Renal cortex interstitium (tissue), 11 donors: ENCODE results near the gene PASK. TPM values are rescaled to one million over a fixed set of nuclear protein-coding genes. Genes with fewer than 3 reads are reported as not detected.

Source experiments
- DNase-seq, 11 donors: peaks; one replicate each; pipeline ENCODE4 v3.0.0-alpha.2; 2013; ENCODE audit warnings: low read depth in 9 of 11, low spot score in 4 of 11; ENCODE audit errors: extremely low read depth in 1 of 11
- polyA plus RNA-seq, 3 donors: library from polyadenylated mRNA; unstranded; fragments of 120-200 nt; gene quantifications; one replicate each; pipeline ENCODE4 v1.2.1, GENCODE V29; 2013; ENCODE audit not compliant: insufficient read length in 3 of 3

The PASK gene
- polyA plus RNA-seq, 3 donors = 14.4 to 28.9 (median 16.2) TPM

GRCh38 chr2:241151934-241152660, 2.8 kb upstream of the PASK start:
- no peak for DNase-seq

GRCh38 chr2:241150660-241151530, 1.6 kb upstream of the PASK start:
- DNase-seq = peak in 1 of 11 donors; percentile 25

- DNase-seq = peak in 10 of 11 donors; percentile 86 to 93 (median 90)
Observed at GRCh38 chr2:241149925-241150659, 820 bp upstream of the PASK start, which contains the start of gene PPP1R7. TSS of gene PPP1R7 (plus strand) at chr2:241150467. CDS start at chr2:241150496, 29 bp downstream.

- DNase-seq = no peak
Observed at GRCh38 chr2:241149675-241149924, 328 bp upstream of the PASK start.

- no peak for DNase-seq
Observed at GRCh38 chr2:241148239-241148638, 1.0 kb downstream of the PASK start.

- no peak for DNase-seq
Observed at GRCh38 chr2:241147336-241147735, 1.9 kb downstream of the PASK start.

GRCh38 chr2:241146286-241146685, 3.0 kb downstream of the PASK start:
- DNase-seq = no peak

GRCh38 chr2:241142593-241142992, 6.7 kb downstream of the PASK start:
- DNase-seq = no peak

GRCh38 chr2:241142063-241142462, 7.2 kb downstream of the PASK start:
- DNase-seq = no peak

- no peak for DNase-seq
Observed at GRCh38 chr2:241141214-241141770, 8.0 kb downstream of the PASK start.

- DNase-seq = no peak
Observed at GRCh38 chr2:241140445-241140840, 8.8 kb downstream of the PASK start.

- no peak for DNase-seq
Observed at GRCh38 chr2:241139531-241140444, 9.5 kb downstream of the PASK start.

- DNase-seq = no peak
Observed at GRCh38 chr2:241138471-241138870, 10.8 kb downstream of the PASK start.

- no peak for DNase-seq
Observed at GRCh38 chr2:241137276-241138190, 11.7 kb downstream of the PASK start.

- DNase-seq = no peak
Observed at GRCh38 chr2:241136661-241137260, 12.5 kb downstream of the PASK start.

- DNase-seq = no peak
Observed at GRCh38 chr2:241136191-241136590, 13.1 kb downstream of the PASK start.

GRCh38 chr2:241135737-241136136, 13.5 kb downstream of the PASK start:
- DNase-seq = peak in 1 of 11 donors; percentile 25
